K562 (cell line): ENCODE results near the gene BAD. TPM values are rescaled to one million over a fixed set of nuclear protein-coding genes. Genes with fewer than 3 reads are reported as not detected.

Source experiments
- ATF6 ChIP-seq: sonication (generic); formaldehyde crosslinking; IDR thresholded peaks from 2 replicates; pipeline ENCODE4 v1.4.0; 2020; ENCODE audit warnings: mild to moderate bottlenecking, missing genetic modification reagents
- CAMTA2 ChIP-seq: fragments of 250-450 bp; sonication (Bioruptor Pico); conservative IDR thresholded peaks from 2 replicates; pipeline ENCODE4 v1.5.1; 2022
- FOXA3 ChIP-seq, 2 experiments: fragments of 450-650 bp in 1 of 2; sonication (generic) in 1 of 2; formaldehyde crosslinking; IDR thresholded peaks in 1 of 2; conservative IDR thresholded peaks in 1 of 2; 2 replicates each; pipeline versions ENCODE4 v1.4.0 to v1.8.0; 2020 to 2022; ENCODE audit warnings: mild to moderate bottlenecking in 2 of 2, missing genetic modification reagents in 1 of 2
- KAT8 ChIP-seq: fragments of 450-650 bp; IDR thresholded peaks from 2 replicates; pipeline ENCODE4 v1.6.1; 2016; ENCODE audit warnings: low read depth, mild to moderate bottlenecking
- L3MBTL2 ChIP-seq: fragments of 450-650 bp; IDR thresholded peaks from 2 replicates; pipeline ENCODE4 v1.6.1; 2016; ENCODE audit warnings: mild to moderate bottlenecking, moderate library complexity
- LCOR ChIP-seq: sonication (generic); formaldehyde crosslinking; IDR thresholded peaks from 2 replicates; pipeline ENCODE4 v1.8.0; 2022; ENCODE audit warnings: mild to moderate bottlenecking, missing genetic modification reagents
- NEUROD1 ChIP-seq: fragments of 150-350 bp; IDR thresholded peaks from 2 replicates; pipeline ENCODE4 v1.6.1; 2014; ENCODE audit warnings: borderline replicate concordance, low read length, low read depth; ENCODE audit not compliant: partially characterized antibody
- RAD21 ChIP-seq, 2 experiments: fragments of 250-450 bp in 1 of 2; fragments of 450-650 bp in 1 of 2; sonication (Bioruptor Pico) in 1 of 2; formaldehyde crosslinking in 1 of 2; IDR thresholded peaks in 1 of 2; conservative IDR thresholded peaks in 1 of 2; 2 replicates each; pipeline versions ENCODE4 v1.4.0 to v1.8.0; 2020 to 2022; ENCODE audit warnings: mild to moderate bottlenecking in 2 of 2, moderate library complexity in 1 of 2
- RBBP5 ChIP-seq: fragments of 200-600 bp; sonication (generic); IDR thresholded peaks from 2 replicates; pipeline ENCODE4 v1.6.1; 2012; ENCODE audit warnings: borderline replicate concordance, mild to moderate bottlenecking, low read length, control low read depth, inconsistent platforms; ENCODE audit not compliant: insufficient read depth, poor library complexity, severe bottlenecking
- SIN3B ChIP-seq: fragments of 450-650 bp; IDR thresholded peaks from 2 replicates; pipeline ENCODE4 v1.6.1; 2017; ENCODE audit warnings: low read depth, mild to moderate bottlenecking, moderate library complexity
- ZFX ChIP-seq: sonication (generic); formaldehyde crosslinking; IDR thresholded peaks from 2 replicates; pipeline ENCODE4 v1.8.0; 2022; ENCODE audit warnings: mild to moderate bottlenecking, missing genetic modification reagents, moderate library complexity
- ZNF133 ChIP-seq: fragments of 250-450 bp; sonication (Bioruptor Pico); IDR thresholded peaks from 2 replicates; pipeline ENCODE4 v1.4.0; 2020; ENCODE audit warnings: mild to moderate bottlenecking
- ZNF584 ChIP-seq: fragments of 200-800 bp; sonication (Bioruptor generic); IDR thresholded peaks from 2 replicates; pipeline ENCODE4 v1.6.1; 2016; ENCODE audit warnings: low read depth, mild to moderate bottlenecking, missing genetic modification characterization, missing compliant biosample characterization
- polyA plus RNA-seq, 8 experiments: library from polyadenylated mRNA; depleted of rRNA in 4 of 8; stranded (reverse) in 5 of 8; unstranded in 3 of 8; fragments of >200 nt; fragmentation: Nextera tagmentation in 2 of 8; fragmentation: Illumina TruSeq in 1 of 8; extraction: Ambion mirVana in 2 of 8; extraction: Trizol in 1 of 8; gene quantifications; 2 replicates each; pipeline versions ENCODE4 v1.2.1 to v1.2.3, GENCODE V29; 2011 to 2014; ENCODE audit warnings: inconsistent platforms in 1 of 8, missing spikeins in 1 of 8
- total RNA-seq, 7 experiments: library from RNA; depleted of rRNA in 6 of 7; stranded (reverse); fragments of >200 nt in 6 of 7; fragmentation: Illumina TruSeq in 2 of 7; extraction: Trizol in 2 of 7; gene quantifications; 2 replicates each; pipeline versions ENCODE4 v1.2.1 to v1.2.3, GENCODE V29; 2011 to 2021; ENCODE audit warnings: low replicate concordance in 1 of 7
- TF ChIP-seq, protein P1 (sequence below): sonication (generic); formaldehyde crosslinking; IDR thresholded peaks from 2 replicates; pipeline ENCODE4 v1.8.0; 2023; ENCODE audit warnings: mild to moderate bottlenecking, missing genetic modification reagents
- TF ChIP-seq, protein P2 (sequence below): fragments of 250-450 bp; sonication (Bioruptor Pico); IDR thresholded peaks from 2 replicates; pipeline ENCODE4 v1.9.0; 2021; ENCODE audit warnings: mild to moderate bottlenecking, inconsistent platforms

BAD gene
- total and polyA plus RNA-seq, 9 of the 15 experiments (the other 6 are each of a cell fraction or from before 2014, with no cell fraction given) = 0.61 to 45.6 (median 11.8) TPM

DNA sequence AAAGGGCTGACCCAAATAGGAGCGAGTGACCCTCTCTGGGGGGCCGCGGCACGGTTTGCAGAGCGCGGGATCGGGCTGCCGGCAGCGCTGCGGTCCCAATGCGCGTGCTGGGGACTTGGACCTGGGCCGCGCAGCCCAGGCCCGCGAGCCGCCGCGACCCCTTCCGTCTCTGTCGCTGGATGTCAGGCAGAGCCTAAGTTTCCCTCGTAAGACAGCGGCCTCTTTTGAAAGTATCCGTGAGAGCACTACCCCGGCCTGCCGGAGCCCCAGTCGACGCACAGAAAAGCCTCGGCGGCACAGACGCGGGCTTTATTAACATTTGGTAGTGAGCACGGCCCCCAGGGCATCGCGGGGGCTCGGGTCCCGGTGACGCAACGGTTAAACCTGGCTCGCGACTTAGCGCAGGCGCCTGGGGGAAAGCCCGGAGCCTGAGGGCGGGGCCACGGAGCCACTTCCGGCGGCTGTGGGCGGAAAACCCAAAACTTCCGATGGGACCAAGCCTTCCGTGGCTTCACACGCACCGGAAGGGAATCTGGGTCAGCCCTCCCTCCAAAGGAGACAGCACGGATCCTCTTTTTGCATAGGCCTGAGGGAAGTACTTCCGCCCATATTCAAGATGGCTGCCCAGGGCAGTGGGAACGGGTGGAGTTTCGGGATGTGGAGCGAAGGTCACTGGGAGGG is 14.8 kb downstream of the BAD start (continued):
- TF ChIP-seq, protein P1, sequence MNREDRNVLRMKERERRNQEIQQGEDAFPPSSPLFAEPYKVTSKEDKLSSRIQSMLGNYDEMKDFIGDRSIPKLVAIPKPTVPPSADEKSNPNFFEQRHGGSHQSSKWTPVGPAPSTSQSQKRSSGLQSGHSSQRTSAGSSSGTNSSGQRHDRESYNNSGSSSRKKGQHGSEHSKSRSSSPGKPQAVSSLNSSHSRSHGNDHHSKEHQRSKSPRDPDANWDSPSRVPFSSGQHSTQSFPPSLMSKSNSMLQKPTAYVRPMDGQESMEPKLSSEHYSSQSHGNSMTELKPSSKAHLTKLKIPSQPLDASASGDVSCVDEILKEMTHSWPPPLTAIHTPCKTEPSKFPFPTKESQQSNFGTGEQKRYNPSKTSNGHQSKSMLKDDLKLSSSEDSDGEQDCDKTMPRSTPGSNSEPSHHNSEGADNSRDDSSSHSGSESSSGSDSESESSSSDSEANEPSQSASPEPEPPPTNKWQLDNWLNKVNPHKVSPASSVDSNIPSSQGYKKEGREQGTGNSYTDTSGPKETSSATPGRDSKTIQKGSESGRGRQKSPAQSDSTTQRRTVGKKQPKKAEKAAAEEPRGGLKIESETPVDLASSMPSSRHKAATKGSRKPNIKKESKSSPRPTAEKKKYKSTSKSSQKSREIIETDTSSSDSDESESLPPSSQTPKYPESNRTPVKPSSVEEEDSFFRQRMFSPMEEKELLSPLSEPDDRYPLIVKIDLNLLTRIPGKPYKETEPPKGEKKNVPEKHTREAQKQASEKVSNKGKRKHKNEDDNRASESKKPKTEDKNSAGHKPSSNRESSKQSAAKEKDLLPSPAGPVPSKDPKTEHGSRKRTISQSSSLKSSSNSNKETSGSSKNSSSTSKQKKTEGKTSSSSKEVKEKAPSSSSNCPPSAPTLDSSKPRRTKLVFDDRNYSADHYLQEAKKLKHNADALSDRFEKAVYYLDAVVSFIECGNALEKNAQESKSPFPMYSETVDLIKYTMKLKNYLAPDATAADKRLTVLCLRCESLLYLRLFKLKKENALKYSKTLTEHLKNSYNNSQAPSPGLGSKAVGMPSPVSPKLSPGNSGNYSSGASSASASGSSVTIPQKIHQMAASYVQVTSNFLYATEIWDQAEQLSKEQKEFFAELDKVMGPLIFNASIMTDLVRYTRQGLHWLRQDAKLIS (CRISPR knock-in tag) = peak; percentile 91; the same call in 1 of the 2 replicates
- peak; percentile 19 to 21; a peak in 2 of 4 replicates for TF ChIP-seq RAD21 (CRISPR knock-in tag; conservative IDR thresholded peaks at IDR 0.05 in 1 of 2, IDR thresholded peaks at IDR 0.05 in 1 of 2)
- TF ChIP-seq FOXA3 (CRISPR knock-in tag; conservative IDR thresholded peaks at IDR 0.05 in 1 of 2, IDR thresholded peaks at IDR 0.05 in 1 of 2) = peak in 1 of 2 experiments; percentile 58; a peak in 1 of 4 replicates
- TF ChIP-seq ZNF584 (CRISPR knock-in tag) = peak; percentile 71; the same call in 1 of the 2 replicates
- TF ChIP-seq SIN3B = no peak; the same call in 1 of the 2 replicates
- 0 out of 2 replicates have a peak, but pooled peaks have one; percentile 47 for TF ChIP-seq ZNF133 (CRISPR knock-in tag)
- TF ChIP-seq L3MBTL2 = peak; percentile 63; the same call in 1 of the 2 replicates
- TF ChIP-seq ATF6 (CRISPR knock-in tag) = peak; percentile 80; the same call in 1 of the 2 replicates
- TF ChIP-seq NEUROD1 = no peak
- TF ChIP-seq, protein P2, sequence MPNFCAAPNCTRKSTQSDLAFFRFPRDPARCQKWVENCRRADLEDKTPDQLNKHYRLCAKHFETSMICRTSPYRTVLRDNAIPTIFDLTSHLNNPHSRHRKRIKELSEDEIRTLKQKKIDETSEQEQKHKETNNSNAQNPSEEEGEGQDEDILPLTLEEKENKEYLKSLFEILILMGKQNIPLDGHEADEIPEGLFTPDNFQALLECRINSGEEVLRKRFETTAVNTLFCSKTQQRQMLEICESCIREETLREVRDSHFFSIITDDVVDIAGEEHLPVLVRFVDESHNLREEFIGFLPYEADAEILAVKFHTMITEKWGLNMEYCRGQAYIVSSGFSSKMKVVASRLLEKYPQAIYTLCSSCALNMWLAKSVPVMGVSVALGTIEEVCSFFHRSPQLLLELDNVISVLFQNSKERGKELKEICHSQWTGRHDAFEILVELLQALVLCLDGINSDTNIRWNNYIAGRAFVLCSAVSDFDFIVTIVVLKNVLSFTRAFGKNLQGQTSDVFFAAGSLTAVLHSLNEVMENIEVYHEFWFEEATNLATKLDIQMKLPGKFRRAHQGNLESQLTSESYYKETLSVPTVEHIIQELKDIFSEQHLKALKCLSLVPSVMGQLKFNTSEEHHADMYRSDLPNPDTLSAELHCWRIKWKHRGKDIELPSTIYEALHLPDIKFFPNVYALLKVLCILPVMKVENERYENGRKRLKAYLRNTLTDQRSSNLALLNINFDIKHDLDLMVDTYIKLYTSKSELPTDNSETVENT = no peak
- peak; percentile 94 for TF ChIP-seq LCOR
- no peak for TF ChIP-seq KAT8
- TF ChIP-seq CAMTA2 (CRISPR knock-in tag) = peak; percentile 86; the same call in 1 of the 2 replicates
- TF ChIP-seq RBBP5 = peak; percentile 8
- TF ChIP-seq ZFX (CRISPR knock-in tag) = peak; percentile 90
